ENCODE measurements around the gene CPNE5.

DNA sequence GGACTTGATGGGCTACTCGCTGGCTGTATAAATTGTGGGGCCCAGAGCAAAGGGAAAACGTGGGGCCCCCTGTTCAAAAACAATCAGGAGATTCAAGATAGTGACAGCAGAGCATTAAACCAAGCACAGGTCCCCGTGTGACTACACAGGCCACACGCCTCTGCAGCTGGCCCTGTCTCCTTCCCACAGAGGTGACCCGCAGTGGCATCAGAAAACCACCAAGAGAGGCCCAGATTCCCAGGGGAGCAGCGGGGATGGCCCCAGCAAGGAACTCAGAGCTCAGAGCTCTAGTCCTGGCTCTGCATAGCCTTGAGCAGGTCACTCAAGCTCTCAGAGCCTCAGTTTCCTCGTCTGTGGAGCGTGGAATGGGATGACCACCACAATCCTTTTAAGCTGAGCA lies 57.6 kb downstream of the CPNE5 start:
- TF ChIP-seq TEAD4 (IDR thresholded peaks at IDR 0.05): no peak
- TF ChIP-seq TAF1 (IDR thresholded peaks at IDR 0.05; ENCODE audit: low read depth): no peak
- TF ChIP-seq FOXM1 (IDR thresholded peaks at IDR 0.05; ENCODE audit: borderline replicate concordance, low read depth): no peak
- TF ChIP-seq CEBPB (IDR thresholded peaks at IDR 0.05): no peak
- TF ChIP-seq, protein P1, sequence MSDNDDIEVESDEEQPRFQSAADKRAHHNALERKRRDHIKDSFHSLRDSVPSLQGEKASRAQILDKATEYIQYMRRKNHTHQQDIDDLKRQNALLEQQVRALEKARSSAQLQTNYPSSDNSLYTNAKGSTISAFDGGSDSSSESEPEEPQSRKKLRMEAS (IDR thresholded peaks at IDR 0.05): no peak
- no peak for TF ChIP-seq YY1 (IDR thresholded peaks at IDR 0.05; ENCODE audit: low read depth)
- TF ChIP-seq RAD21 (IDR thresholded peaks at IDR 0.05; ENCODE audit: low read depth): no peak
- TF ChIP-seq, protein P2, sequence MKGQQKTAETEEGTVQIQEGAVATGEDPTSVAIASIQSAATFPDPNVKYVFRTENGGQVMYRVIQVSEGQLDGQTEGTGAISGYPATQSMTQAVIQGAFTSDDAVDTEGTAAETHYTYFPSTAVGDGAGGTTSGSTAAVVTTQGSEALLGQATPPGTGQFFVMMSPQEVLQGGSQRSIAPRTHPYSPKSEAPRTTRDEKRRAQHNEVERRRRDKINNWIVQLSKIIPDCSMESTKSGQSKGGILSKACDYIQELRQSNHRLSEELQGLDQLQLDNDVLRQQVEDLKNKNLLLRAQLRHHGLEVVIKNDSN (IDR thresholded peaks at IDR 0.05): no peak
- no peak for TF ChIP-seq NFIC (IDR thresholded peaks at IDR 0.05)
- no peak for TF ChIP-seq CREB1 (IDR thresholded peaks at IDR 0.05; ENCODE audit: low read depth)
- no peak for TF ChIP-seq ZBTB7A (IDR thresholded peaks at IDR 0.05; ENCODE audit: low read depth)
- TF ChIP-seq TCF12 (IDR thresholded peaks at IDR 0.05; ENCODE audit: low read depth): no peak
